ENCODE measurements around the gene DIP2C.
"Not testable (repeated sequence)": the region's sequence is repeated elsewhere in the genome, so short reads cannot be mapped to it uniquely, and the experiment has no call there.

DNA sequence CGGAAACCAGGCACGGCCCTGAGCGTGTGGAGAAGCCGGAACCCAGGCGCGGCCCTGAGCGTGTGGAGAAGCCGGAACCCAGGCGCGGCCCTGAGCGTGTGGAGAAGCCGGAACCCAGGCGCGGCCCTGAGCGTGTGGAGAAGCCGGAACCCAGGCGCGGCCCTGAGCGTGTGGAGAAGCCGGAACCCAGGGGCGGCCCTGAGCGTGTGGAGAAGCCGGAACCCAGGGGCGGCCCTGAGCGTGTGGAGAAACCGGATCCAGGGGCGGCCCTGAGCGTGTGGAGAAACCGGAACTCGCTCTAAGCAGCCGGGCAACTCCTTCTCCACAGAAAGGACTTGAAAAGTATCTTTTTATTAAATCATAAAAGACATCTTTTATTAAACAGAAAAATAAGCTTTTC lies 388.9 kb downstream of the DIP2C start:
- TF ChIP-seq POLR2AphosphoS5 (IDR thresholded peaks at IDR 0.05); EP300 (IDR thresholded peaks at IDR 0.05; ENCODE audit: low read depth): not testable (repeated sequence)
- TF ChIP-seq, protein P1, sequence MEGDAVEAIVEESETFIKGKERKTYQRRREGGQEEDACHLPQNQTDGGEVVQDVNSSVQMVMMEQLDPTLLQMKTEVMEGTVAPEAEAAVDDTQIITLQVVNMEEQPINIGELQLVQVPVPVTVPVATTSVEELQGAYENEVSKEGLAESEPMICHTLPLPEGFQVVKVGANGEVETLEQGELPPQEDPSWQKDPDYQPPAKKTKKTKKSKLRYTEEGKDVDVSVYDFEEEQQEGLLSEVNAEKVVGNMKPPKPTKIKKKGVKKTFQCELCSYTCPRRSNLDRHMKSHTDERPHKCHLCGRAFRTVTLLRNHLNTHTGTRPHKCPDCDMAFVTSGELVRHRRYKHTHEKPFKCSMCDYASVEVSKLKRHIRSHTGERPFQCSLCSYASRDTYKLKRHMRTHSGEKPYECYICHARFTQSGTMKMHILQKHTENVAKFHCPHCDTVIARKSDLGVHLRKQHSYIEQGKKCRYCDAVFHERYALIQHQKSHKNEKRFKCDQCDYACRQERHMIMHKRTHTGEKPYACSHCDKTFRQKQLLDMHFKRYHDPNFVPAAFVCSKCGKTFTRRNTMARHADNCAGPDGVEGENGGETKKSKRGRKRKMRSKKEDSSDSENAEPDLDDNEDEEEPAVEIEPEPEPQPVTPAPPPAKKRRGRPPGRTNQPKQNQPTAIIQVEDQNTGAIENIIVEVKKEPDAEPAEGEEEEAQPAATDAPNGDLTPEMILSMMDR (IDR thresholded peaks at IDR 0.05) = not testable (repeated sequence)

Data from transverse colon (tissue), 4 donors.